K562 (cell line): ENCODE measurements around the gene PBXIP1. TPM values are rescaled to one million over a fixed set of nuclear protein-coding genes. Genes with fewer than 3 reads are reported as not detected.

Experiments
- FOXK1 ChIP-seq: sonication (generic); formaldehyde crosslinking; IDR thresholded peaks from 2 replicates; pipeline ENCODE4 v1.8.0; 2022; ENCODE audit warnings: missing genetic modification reagents, mild to moderate bottlenecking, borderline replicate concordance
- FOXP1 ChIP-seq: sonication (generic); formaldehyde crosslinking; IDR thresholded peaks from 2 replicates; pipeline ENCODE4 v1.8.0; 2022; ENCODE audit warnings: mild to moderate bottlenecking, missing genetic modification reagents
- NFRKB ChIP-seq: fragments of 450-650 bp; IDR thresholded peaks from 2 replicates; pipeline ENCODE4 v1.6.1; 2016; ENCODE audit warnings: low read depth
- RB1 ChIP-seq: fragments of 450-650 bp; IDR thresholded peaks from 2 replicates; pipeline ENCODE4 v1.6.1; 2017; ENCODE audit warnings: low read depth, mild to moderate bottlenecking
- SAFB ChIP-seq: fragments of 200-400 bp; formaldehyde crosslinking; IDR thresholded peaks from 2 replicates; pipeline ENCODE4 v1.6.1; 2017; ENCODE audit warnings: low read depth, low read length, borderline replicate concordance
- TCF7L2 ChIP-seq: fragments of 150-350 bp; IDR thresholded peaks from 2 replicates; pipeline ENCODE4 v1.6.1; 2016; ENCODE audit warnings: low read depth, mild to moderate bottlenecking, low read length, moderate library complexity
- TRIM24 ChIP-seq, 2 experiments: fragments of 450-650 bp; IDR thresholded peaks; 2 replicates each; pipeline ENCODE4 v1.6.1; 2016
- ZNF140 ChIP-seq: fragments of 250-450 bp; sonication (Bioruptor Pico); IDR thresholded peaks from 2 replicates; pipeline ENCODE4 v1.8.0; 2021; ENCODE audit warnings: moderate library complexity, mild to moderate bottlenecking, inconsistent platforms
- ZNF146 ChIP-seq: IDR thresholded peaks from one replicate; pipeline ENCODE4 v1.6.1; 2018; ENCODE audit warnings: missing compliant biosample characterization; ENCODE audit not compliant: unreplicated experiment
- ZNF586 ChIP-seq: fragments of 450-650 bp; formaldehyde crosslinking; conservative IDR thresholded peaks from 2 replicates; pipeline ENCODE4 v1.4.0; 2020; ENCODE audit warnings: mild to moderate bottlenecking, moderate library complexity
- polyA plus RNA-seq, 8 experiments: library from polyadenylated mRNA; depleted of rRNA in 4 of 8; stranded (reverse) in 5 of 8; unstranded in 3 of 8; fragments of >200 nt; fragmentation: Nextera tagmentation in 2 of 8; fragmentation: Illumina TruSeq in 1 of 8; extraction: Ambion mirVana in 2 of 8; extraction: Trizol in 1 of 8; gene quantifications; 2 replicates each; pipeline versions ENCODE4 v1.2.1 to v1.2.3, GENCODE V29; 2011 to 2014; ENCODE audit warnings: inconsistent platforms in 1 of 8, missing spikeins in 1 of 8
- total RNA-seq, 7 experiments: library from RNA; depleted of rRNA in 6 of 7; stranded (reverse); fragments of >200 nt in 6 of 7; fragmentation: Illumina TruSeq in 2 of 7; extraction: Trizol in 2 of 7; gene quantifications; 2 replicates each; pipeline versions ENCODE4 v1.2.1 to v1.2.3, GENCODE V29; 2011 to 2021; ENCODE audit warnings: low replicate concordance in 1 of 7
- TF ChIP-seq, protein P1 (sequence below), 3 experiments: fragments of 200-800 bp in 1 of 3; fragments of 250-450 bp in 1 of 3; fragments of 450-650 bp in 1 of 3; sonication (Bioruptor Pico) in 1 of 3; sonication (Bioruptor generic) in 1 of 3; formaldehyde crosslinking in 1 of 3; IDR thresholded peaks; 2 replicates each; pipeline versions ENCODE4 v1.6.1 to v1.8.0; 2016 to 2022; ENCODE audit warnings: mild to moderate bottlenecking in 2 of 3, missing genetic modification characterization in 2 of 3, missing compliant biosample characterization in 1 of 3, moderate library complexity in 1 of 3
- TF ChIP-seq, protein P2 (sequence below): fragments of 250-450 bp; sonication (Bioruptor Pico); IDR thresholded peaks from 2 replicates; pipeline ENCODE4 v1.5.0; 2020; ENCODE audit warnings: mild to moderate bottlenecking, borderline replicate concordance
- TF ChIP-seq, protein P3 (sequence below), 2 experiments: fragments of 450-650 bp; IDR thresholded peaks; 2 replicates each; pipeline ENCODE4 v1.6.1; 2018; ENCODE audit warnings: mild to moderate bottlenecking in 2 of 2, low read depth in 1 of 2; ENCODE audit not compliant: partially characterized antibody in 2 of 2
- TF ChIP-seq, protein P4 (sequence below): fragments of 450-650 bp; IDR thresholded peaks from 2 replicates; pipeline ENCODE4 v1.6.1; 2016
- TF ChIP-seq, protein P5 (sequence below): sonication (generic); formaldehyde crosslinking; IDR thresholded peaks from 2 replicates; pipeline ENCODE4 v1.8.0; 2022; ENCODE audit warnings: mild to moderate bottlenecking, missing genetic modification reagents

The PBXIP1 gene
- total and polyA plus RNA-seq, 9 of the 15 experiments (the other 6 are each of a cell fraction or from before 2014, with no cell fraction given) = 0.13 to 8.3 (median 5.8) TPM

DNA sequence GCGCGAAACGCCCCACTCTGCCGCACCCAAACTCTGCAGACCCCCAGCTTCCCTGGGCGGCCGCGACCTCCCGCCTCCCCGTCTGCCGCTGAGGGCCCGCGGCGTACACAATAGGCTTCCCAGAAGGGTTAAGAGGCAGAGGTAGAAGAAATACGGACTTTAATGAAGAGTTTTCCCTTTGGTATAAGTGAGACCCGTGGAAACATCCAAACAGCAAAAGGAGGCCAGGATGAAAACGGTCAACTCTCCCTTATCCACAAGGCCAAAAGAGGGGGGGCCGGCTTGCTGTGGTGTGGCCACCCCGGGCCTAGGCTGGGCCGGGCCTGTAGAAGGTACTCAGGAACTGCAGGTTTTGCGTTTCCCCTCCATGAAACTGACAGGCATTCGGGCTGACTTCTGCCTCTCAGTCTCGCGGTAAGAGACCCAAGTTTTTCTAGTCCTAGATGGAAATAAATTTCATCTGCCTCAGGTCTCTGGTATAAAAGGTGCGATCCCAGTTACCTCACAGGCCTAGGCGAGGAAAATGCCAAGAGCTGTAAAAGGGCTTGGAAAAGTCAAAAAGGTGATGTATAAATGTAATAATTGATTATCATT lies 6.4 kb upstream of the PBXIP1 start (continued):
- TF ChIP-seq, protein P1, sequence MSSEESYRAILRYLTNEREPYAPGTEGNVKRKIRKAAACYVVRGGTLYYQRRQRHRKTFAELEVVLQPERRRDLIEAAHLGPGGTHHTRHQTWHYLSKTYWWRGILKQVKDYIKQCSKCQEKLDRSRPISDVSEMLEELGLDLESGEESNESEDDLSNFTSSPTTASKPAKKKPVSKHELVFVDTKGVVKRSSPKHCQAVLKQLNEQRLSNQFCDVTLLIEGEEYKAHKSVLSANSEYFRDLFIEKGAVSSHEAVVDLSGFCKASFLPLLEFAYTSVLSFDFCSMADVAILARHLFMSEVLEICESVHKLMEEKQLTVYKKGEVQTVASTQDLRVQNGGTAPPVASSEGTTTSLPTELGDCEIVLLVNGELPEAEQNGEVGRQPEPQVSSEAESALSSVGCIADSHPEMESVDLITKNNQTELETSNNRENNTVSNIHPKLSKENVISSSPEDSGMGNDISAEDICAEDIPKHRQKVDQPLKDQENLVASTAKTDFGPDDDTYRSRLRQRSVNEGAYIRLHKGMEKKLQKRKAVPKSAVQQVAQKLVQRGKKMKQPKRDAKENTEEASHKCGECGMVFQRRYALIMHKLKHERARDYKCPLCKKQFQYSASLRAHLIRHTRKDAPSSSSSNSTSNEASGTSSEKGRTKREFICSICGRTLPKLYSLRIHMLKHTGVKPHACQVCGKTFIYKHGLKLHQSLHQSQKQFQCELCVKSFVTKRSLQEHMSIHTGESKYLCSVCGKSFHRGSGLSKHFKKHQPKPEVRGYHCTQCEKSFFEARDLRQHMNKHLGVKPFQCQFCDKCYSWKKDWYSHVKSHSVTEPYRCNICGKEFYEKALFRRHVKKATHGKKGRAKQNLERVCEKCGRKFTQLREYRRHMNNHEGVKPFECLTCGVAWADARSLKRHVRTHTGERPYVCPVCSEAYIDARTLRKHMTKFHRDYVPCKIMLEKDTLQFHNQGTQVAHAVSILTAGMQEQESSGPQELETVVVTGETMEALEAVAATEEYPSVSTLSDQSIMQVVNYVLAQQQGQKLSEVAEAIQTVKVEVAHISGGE (CRISPR knock-in tag; IDR thresholded peaks at IDR 0.05) = no peak
- no peak for TF ChIP-seq ZNF146 (CRISPR knock-in tag)
- no peak for TF ChIP-seq SAFB
- TF ChIP-seq NFRKB = 0 out of 2 replicates have a peak, but pooled peaks have one; percentile 26
- no peak for TF ChIP-seq TCF7L2
- TF ChIP-seq, protein P2, sequence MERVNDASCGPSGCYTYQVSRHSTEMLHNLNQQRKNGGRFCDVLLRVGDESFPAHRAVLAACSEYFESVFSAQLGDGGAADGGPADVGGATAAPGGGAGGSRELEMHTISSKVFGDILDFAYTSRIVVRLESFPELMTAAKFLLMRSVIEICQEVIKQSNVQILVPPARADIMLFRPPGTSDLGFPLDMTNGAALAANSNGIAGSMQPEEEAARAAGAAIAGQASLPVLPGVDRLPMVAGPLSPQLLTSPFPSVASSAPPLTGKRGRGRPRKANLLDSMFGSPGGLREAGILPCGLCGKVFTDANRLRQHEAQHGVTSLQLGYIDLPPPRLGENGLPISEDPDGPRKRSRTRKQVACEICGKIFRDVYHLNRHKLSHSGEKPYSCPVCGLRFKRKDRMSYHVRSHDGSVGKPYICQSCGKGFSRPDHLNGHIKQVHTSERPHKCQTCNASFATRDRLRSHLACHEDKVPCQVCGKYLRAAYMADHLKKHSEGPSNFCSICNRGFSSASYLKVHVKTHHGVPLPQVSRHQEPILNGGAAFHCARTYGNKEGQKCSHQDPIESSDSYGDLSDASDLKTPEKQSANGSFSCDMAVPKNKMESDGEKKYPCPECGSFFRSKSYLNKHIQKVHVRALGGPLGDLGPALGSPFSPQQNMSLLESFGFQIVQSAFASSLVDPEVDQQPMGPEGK = 0 out of 2 replicates have a peak, but pooled peaks have one; percentile 38
- no peak for TF ChIP-seq ZNF586 (CRISPR knock-in tag)
- TF ChIP-seq ZNF140 (CRISPR knock-in tag) = no peak
- TF ChIP-seq, protein P3, sequence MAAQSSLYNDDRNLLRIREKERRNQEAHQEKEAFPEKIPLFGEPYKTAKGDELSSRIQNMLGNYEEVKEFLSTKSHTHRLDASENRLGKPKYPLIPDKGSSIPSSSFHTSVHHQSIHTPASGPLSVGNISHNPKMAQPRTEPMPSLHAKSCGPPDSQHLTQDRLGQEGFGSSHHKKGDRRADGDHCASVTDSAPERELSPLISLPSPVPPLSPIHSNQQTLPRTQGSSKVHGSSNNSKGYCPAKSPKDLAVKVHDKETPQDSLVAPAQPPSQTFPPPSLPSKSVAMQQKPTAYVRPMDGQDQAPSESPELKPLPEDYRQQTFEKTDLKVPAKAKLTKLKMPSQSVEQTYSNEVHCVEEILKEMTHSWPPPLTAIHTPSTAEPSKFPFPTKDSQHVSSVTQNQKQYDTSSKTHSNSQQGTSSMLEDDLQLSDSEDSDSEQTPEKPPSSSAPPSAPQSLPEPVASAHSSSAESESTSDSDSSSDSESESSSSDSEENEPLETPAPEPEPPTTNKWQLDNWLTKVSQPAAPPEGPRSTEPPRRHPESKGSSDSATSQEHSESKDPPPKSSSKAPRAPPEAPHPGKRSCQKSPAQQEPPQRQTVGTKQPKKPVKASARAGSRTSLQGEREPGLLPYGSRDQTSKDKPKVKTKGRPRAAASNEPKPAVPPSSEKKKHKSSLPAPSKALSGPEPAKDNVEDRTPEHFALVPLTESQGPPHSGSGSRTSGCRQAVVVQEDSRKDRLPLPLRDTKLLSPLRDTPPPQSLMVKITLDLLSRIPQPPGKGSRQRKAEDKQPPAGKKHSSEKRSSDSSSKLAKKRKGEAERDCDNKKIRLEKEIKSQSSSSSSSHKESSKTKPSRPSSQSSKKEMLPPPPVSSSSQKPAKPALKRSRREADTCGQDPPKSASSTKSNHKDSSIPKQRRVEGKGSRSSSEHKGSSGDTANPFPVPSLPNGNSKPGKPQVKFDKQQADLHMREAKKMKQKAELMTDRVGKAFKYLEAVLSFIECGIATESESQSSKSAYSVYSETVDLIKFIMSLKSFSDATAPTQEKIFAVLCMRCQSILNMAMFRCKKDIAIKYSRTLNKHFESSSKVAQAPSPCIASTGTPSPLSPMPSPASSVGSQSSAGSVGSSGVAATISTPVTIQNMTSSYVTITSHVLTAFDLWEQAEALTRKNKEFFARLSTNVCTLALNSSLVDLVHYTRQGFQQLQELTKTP (IDR thresholded peaks at IDR 0.05; ENCODE audit: low read depth in 1 of 2, partially characterized antibody in 2 of 2) = peak in 1 of 2 experiments; percentile 29
- TF ChIP-seq RB1 = 0 out of 2 replicates have a peak, but pooled peaks have one; percentile 2
- TF ChIP-seq, protein P4, sequence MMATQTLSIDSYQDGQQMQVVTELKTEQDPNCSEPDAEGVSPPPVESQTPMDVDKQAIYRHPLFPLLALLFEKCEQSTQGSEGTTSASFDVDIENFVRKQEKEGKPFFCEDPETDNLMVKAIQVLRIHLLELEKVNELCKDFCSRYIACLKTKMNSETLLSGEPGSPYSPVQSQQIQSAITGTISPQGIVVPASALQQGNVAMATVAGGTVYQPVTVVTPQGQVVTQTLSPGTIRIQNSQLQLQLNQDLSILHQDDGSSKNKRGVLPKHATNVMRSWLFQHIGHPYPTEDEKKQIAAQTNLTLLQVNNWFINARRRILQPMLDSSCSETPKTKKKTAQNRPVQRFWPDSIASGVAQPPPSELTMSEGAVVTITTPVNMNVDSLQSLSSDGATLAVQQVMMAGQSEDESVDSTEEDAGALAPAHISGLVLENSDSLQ = peak; percentile 48
- no peak for TF ChIP-seq FOXK1
- no peak for TF ChIP-seq TRIM24 (IDR thresholded peaks at IDR 0.05)
- peak; percentile 46; the same call in 1 of the 2 replicates for TF ChIP-seq FOXP1
- TF ChIP-seq, protein P5, sequence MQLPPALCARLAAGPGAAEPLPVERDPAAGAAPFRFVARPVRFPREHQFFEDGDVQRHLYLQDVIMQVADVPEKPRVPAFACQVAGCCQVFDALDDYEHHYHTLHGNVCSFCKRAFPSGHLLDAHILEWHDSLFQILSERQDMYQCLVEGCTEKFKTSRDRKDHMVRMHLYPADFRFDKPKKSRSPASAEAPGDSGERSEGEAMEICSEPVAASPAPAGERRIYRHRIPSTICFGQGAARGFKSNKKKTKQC (CRISPR knock-in tag) = peak; percentile 11; the same call in 1 of the 2 replicates
